T follicular helper cell (primary cell): ENCODE results near the gene DCC.
"Not testable (repeated sequence)": the region's sequence is repeated elsewhere in the genome, so short reads cannot be mapped to it uniquely, and the experiment has no call there.

Source experiments
- DNase-seq: peaks from one replicate; pipeline ENCODE4 v3.0.0-alpha.2; 2020; ENCODE audit warnings: low read depth

DCC gene

DNA sequence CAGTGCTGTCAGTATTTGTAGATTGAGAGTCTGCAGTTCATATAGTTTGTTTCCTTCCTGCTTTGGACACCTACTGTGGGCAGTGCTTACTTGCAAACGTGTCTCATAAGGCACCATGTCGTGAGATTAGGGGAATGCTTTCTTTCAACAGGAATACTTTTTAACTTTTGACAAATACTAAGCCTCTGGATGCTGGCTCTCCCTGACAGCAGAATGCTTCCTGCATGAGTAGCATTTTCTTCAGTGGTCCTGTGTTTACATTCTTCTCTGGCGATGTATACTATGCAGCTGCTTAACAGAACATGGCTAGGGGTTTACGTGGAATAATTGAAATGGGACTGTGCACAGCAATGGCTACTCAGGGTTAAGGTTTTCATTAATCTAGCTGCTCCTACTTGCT, 1077.0 kb downstream of the DCC start:
- no peak for DNase-seq

DNA sequence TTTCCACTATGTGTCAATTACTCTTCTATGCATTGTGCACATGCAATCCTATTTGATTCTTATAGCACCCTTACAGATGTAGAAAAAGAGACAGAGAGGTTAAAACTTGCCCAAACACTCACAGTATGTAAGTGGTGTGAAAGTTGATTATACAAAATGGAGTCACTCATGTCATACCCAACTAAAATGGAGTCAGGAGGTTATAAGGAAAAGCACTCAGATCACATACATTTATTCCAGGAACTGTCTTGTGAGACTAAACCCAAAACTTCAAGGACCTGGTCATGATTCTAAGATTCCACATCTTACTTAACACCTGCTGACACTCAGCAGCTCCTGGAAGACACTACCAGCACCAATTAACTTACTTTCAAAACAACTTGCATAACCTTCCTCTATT, 1081.9 kb downstream of the DCC start:
- no peak for DNase-seq

DNA sequence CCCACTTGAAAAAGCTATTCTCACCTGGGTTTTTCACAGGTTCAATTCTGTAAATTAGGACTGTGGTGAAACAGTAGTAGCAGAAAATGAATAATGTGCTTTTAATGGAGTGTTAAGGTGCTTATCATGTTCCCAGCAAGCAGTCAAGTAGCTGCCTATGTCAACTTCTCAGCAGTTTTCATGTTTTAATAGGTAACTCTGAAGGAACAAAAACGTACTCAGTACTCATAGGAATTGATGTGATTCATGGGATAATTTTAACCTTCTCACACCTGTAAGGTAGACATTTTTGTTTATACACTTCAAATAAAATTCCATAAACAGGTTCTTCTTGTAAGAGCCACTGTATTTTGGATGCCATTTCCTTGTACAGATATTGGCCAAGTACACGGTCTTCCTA, 1082.9 kb downstream of the DCC start:
- DNase-seq = no peak

DNA sequence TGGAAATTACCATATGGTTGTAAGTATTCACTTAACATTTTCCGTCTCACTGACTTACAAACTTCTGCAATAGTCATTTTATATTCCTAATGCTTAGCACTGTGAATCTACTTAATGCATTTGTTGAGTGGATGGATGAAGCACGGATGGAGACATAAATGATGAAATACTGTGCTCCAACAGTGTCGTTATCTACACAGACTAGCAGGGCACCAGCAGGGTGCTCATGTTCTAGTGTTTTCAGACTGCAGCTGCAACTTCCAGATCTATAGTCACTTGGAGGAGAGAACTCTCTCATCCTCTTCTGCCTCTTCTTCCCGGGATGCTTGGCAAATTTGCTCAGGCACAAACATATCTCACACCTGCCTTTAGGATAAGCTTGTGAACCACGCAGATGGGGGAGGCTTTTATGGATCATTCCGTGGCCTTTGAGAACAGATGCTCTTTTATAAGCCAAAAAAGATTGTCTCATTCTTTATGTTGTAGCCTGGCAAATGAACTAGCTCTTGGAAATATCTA, 1086.7 kb downstream of the DCC start:
- DNase-seq = no peak

DNA sequence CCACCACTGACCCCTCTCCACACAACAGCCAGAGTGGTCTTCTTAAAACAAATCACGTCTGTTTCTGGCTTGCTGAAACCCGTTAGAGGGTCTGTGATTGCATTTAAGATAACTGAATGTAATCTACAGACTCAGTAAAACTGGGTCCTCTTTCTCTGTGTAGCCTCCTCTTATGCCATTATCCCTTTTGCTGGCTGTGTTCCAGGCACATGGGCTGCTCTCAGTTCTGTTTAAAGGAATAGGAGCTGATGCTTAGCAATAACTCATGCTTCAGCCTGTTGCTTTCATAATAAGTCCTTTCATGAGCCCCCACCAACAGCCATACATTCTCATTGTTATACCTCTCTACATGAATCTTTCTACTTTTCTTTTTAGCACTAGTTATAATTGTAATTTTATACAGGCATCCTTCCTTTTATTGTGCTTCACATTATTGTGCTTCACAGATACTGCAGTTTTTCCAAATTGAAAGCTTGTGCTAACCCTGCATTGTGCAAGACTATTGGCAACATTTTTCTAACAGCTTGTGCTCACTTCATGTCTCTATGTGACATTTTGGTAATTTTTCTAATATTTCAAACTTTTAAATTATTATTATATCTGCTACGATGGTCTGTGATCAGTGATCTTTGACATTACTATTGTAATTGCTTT, 1101.9 kb downstream of the DCC start:
- DNase-seq = no peak

DNA sequence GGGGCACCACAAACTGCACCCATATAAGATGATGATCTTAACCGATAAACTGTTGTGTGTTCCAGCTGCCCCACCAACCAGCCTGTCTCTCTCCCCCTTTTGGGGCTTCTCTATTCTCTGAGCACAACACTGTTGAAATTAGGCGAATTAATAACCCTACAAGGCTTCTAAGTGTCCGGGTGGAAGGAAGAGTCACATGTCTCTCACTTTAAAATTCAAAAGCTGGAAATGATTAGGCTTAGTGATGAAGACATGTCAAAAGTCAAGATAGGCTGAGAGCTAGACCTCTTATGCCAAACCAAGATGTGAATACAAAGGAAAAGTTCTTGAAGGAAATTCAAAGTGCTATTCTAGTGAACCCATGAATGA, 1102.4 kb downstream of the DCC start:
- DNase-seq = no peak

DNA sequence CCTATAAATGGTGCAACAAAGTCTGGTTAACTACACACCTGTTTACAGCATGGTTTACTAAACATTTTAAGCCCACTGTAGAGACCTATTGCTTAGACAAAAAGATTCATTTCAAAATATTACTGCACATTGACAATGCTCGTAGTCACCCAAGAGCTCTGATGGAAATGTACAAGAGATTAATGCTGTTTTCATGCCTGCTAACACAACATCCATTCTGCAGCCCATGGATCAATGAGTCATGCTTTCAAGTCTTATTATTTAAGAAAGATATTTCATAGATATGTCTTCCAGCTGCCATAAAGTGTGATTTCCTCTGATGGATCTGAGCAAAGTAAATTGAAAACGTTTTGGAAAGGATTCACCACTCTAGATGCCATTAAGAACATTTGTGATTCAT, 1103.3 kb downstream of the DCC start:
- no peak for DNase-seq

DNA sequence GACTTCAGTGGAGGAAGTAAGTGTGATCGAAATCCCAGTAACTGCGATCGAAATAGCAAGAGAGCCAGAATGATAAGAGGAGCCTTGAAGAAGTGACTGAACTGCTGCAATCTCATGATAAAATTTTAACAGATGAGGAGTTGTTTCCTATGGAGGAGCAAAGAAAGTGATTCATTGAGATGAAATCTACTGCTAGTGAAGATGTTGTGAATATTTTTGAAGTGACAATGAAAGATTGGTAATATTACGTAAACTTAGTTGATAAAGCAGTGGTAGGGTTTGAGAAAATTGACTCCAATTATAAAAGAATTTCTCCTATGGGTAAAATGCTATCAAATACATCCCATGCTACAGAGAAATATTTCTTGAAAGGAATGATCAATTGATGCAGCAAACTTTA, 1103.8 kb downstream of the DCC start:
- DNase-seq = no peak

DNA sequence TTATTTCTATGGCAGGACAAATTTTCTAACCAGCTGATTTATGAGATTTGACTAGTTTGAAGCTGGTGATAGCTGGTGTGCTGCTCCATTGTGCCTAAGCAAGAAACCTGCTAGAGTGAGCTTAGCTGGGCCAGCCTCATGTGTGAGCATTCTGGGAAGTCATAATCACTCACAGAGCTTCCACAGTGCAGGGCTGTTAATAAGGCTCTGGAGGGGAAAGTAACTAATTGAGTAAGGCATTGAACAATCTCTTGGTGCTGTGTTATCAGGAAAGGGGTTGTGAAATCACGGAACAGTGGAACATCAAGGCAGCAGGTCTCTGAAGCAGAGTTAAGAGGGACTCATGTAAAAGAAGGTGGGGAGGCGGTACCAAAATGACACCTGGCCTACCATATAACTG, 1111.9 kb downstream of the DCC start:
- no peak for DNase-seq

DNA sequence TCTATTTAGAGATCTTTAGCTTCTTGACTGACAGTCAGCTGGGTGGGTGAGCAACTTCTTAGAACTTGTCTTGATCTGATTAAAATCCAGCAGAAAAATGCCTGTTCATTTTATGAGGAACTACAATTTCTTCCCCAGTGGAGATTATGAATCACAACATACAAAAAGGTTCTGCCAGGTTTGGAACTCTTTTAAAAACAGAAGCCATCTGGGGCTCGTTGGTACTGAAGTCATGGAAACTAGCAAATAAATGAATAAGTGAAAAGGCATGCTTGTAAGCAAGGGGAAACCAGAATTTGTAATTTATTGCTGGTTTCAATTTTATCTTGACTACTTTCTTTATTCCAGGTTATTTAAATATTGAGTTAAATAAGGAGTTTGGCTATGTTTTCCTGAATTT, 1117.1 kb downstream of the DCC start:
- no peak for DNase-seq

DNA sequence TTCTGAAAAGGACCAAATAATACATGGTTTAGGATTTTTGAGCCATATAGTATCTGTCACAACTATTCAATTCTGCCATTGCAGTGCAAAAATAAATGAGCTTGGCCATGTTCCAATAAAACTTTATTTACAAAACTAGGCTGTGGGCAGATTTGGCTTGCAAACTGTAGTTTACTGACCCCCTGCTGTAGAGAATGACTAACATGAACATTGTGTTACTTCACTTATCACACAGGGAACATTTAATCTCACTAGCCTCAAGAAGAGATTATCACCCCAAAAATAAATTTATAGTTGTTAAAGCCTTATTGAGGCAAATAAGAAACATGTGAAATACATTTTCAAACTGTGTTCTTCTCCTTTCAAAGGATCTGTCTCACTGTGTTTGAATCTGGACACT, 1118.3 kb downstream of the DCC start:
- DNase-seq = no peak

DNA sequence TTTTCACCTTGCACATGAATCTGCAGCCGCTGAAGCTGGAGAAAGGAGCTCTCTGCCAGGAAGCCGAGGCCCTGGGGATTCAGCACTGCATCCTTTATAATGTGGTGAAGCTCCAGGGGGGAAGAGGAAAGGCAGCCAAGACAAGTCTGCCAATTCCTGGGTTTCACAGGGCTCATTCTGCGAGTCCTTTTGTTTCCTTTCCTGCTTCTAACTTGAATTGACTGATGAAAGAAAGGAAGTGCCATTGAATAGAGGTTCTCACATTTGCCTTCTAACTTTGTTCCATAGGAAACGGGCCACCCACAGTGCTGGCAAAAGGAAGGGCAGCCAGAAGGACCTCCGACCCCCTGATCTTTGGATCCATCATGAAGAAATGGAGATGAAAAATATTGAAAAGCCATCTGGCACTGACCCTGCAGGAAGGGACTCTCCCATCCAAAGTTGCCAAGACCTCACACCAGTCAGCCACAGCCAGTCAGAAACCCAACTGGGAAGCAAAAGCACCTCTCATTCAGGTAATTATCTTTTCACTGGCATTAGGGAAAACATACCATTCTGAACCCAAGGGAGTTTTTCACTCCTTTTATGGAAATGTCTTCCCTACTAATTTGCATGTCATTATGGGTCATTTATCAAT, 1119.1 kb downstream of the DCC start:
- DNase-seq = no peak

DNA sequence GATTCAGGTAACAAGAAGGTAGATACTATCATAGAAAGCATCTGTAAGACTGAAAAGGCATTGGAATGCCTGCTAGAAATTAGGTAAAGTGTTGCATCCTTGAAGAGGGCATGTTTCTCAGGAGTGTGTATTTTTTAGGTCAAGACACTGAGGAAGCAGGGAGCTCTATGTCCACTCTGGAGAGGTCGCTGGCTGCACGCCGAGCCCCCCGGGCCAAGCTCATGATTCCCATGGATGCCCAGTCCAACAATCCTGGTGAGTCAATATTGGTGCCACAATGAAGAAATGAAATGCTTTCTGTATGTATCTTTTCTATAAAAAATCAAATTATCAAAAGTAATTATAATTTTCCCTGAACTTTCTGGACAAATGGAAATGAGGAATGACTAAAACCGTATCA, 1127.8 kb downstream of the DCC start:
- DNase-seq = no peak

DNA sequence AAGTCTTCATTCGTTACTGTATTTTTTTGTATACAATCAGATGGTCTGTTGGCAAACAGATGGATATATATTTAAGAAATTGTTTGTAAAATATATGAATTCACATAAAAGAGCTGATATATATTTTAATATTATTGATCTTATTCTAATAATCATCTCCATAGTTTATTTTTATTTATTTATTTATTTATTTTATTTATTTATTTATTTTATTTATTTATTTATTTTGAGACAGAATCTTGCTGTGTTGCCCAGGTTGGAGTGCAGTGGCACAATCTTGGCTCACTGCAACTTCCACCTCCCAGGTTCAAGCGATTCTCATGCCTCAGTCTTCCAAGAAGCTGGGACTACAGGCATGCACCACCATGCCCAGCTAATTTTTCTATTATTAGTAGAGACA, 1128.2 kb downstream of the DCC start:
- not testable (repeated sequence) for DNase-seq

DNA sequence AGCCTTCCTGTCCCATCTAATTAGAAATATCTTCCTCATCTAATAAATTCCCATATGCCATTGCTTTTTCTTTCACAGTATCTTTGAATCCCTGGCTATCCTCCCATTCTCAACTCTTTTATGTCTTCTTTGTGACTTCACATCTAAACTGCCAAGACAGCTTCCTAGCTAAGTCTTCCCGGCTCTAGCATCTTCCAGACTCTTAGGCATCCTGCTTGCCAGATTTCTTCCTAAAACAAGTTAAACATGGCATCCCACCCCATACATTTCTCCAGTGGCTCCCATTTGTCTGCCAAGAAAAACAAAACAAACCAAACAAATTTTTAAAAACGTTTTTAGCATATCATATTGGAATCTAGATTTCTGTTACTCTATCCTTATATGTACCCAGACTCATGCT, 1132.5 kb downstream of the DCC start:
- DNase-seq = no peak

DNA sequence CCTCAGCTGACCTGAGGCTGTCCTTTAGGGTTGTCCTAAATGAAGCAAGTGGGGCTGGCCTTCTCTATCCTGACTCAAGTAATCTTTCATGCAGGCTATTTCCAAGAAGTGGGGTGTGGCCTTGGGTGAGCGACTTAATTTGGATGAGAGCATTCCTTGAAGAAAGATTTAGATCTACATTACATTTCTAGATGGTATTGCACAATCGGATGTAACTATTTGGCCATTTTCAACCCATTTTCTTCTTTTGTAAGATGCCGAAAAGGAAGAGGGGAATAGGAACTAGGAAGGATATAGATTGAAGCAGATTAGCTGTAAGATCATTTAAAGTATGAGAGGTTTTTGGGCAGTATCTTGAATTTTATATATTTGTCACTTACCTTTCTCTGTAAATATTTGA, 1138.2 kb downstream of the DCC start:
- no peak for DNase-seq

DNA sequence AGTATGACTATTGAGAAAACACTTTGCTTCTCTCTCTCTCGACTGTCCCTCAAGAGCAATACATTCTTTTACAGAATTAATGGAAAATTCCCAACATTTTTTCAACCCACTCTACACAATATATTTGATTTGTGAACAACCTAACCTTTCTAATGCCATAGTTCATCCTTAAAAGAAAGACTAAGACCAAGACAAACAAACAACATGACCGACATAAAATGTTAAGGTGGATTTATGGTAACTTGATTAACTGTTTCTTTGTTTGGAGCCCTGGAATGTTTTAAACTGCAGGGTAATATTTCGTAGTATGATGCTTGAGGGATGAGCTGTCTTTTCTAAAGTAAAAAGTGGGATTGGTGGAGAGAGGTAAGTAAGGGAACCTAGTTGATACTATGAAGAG, 1146.3 kb downstream of the DCC start:
- no peak for DNase-seq

DNA sequence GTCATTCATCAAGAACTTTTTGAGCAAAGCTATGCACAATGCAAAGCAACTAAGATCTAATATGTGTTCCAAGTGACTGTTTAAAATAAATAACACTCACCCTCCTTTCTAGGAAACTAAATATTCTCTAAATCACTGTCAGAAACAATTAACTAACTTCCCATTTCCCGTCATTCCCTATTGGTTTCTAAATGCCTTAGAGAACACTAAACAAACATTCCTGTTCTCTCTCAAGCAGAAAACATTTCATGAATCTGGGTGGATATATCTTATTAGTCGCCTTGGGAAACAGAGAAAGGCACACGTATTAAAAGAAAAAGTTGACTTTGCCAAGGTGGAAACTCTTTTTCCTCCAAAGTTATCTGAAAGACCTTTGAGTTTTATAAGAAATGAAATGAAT, 1149.3 kb downstream of the DCC start:
- DNase-seq = no peak

DNA sequence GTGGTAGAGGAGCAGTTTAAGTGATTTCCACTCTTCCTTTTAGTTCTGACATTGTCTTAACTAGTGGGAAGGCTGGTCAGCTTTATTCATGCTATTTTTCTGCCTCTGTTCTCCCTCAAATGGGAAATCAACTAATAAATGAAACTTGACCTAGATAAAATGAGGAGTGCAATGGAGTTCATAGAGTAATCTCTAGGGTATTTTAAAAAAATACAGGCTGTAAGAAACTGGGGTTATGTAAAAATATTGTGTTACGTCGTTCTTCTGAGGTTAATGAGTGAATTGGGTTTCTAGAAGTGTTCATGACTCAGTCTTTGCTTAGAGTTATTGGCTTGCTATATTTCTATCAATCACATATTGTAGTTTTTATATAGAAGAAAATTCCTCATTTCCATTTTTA, 1150.0 kb downstream of the DCC start:
- no peak for DNase-seq

DNA sequence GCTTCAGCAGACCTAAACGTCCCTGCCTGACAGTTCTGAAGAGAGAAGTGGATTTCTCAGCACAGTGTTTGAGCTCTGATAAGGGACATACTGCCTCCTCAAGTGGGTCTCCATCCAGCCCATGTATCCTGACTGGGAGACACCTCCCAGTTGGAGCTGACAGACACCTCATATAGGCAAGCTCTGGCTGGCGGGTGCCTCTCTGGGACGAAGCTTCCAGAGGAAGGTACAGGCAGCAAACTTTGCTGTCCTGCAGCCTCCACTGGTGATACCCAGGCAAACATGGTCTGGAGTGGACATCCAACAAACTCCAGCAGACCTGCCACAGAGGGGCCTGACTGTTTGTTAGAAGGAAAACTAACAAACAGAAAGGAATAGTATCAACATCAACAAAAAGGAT, 1156.0 kb downstream of the DCC start:
- no peak for DNase-seq

DNA sequence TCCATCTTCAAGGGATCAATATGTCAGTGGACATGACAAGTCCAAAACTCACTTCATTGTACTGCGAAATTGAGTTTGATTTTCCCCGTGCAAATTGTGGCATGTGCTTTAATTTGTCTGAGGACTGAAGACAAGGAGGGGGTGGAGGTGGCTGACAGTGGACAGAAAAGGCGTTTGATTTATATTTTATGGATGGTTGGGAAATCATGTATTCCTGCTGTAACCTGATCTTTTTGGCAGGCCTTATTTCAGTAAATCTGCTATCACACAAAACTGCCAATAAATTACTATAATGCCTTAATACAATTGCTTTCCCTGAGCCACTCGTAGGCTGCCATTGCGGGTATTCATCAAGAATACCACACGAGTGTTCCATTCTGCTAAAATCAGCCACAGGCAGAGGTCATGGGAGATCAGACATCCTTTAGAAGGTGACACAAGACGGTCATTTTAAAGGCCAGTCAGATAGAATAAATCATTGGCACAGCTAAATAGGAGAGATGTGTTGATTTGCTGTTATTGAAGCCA, 1164.0 kb downstream of the DCC start:
- DNase-seq = no peak

DNA sequence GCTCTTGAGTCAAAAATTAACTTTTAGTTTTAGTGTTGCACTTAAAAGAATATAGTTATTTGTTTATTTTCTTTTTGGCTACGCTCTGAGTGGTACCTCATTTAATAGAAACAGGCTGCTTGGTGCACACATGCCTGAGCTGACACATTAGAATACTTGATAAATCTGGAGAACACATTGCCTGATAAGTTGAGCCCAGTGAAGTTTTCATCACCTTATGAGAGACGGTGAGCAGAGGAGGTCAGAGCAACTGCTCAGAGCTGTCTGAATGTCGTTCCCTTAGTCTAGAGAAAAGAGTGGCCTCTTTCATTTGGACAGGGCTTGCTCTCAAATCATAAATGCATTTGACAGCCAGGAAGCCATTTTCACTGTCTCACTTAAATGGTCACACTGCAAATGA, 1168.5 kb downstream of the DCC start:
- no peak for DNase-seq

DNA sequence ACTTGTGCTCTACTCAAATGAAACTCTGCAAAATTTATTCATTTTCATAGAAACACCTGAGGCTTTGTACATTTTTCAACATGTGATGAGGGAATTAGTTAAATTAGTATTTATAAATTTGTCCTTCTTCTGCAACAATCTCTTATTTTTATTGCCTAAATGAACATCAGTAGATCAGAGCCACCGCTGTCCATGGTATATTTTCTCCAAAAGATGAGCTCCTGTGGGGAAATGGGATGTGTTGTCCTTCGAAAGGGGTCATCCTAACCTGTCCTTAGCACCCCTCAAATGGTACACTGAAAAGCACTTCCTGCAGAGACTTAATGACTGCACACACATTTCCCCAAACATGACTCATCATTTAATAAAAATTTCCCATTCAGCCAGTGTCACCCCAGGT, 1169.9 kb downstream of the DCC start:
- DNase-seq = no peak

DNA sequence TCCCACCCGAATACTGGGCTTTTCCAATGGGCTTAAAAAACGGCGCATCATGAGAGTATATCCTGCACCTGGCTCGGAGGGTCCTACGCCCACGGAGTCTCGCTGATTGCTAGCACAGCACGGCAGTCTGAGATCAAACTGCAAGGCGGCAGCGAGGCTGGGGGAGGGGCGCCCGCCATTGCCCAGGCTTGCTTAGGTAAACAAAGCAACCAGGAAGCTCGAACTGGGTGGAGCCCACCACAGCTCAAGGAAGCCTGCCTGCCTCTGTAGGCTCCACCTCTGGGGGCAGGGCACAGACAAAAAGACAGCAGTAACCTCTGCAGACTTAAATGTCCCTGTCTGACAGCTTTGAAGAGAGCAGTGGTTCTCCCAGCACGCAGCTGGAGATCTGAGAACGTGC, 1171.7 kb downstream of the DCC start:
- not testable (repeated sequence) for DNase-seq
